C4-2B (cell line): ENCODE data around the gene PDXP.

Experiments used
- ZFX ChIP-seq: fragments of 450-650 bp; IDR thresholded peaks from 2 replicates; pipeline ENCODE4 v1.6.1; 2017
- TF ChIP-seq, protein P1 (sequence below): fragments of 450-650 bp; conservative IDR thresholded peaks from 2 replicates; pipeline ENCODE4 v1.5.1; 2017; ENCODE audit warnings: mild to moderate bottlenecking

DNA sequence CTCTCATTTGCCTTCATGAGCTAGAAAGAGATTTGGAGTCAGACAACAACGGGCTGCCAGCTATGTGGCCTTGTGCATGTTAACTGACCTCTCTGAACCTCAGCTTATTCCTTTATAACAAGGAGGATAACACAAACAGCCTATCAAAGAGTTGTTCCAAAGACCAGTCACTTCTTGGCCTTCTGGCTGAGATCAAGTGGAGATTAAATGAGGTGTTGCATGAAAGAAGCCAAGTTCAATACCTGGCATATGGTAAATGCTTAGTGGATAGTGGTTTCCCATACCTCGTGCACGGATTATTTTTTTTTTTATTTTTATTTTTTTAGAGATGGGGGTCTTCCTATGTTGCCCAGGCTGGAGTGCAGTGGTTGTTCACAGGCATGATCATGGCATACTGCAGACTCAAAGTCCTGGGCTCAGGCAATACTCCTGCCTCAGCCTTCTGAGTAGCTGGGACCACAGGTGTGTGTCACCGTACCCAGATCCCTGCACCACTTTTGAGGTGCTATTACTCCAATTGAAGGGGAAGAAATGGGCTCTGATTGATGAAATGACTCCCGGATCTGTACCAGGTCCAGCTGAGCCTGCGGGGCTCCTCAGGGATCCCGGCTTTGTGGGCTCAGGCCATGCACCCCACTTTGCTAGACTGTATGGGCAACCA, 21.8 kb downstream of the PDXP start:
- TF ChIP-seq, protein P1, sequence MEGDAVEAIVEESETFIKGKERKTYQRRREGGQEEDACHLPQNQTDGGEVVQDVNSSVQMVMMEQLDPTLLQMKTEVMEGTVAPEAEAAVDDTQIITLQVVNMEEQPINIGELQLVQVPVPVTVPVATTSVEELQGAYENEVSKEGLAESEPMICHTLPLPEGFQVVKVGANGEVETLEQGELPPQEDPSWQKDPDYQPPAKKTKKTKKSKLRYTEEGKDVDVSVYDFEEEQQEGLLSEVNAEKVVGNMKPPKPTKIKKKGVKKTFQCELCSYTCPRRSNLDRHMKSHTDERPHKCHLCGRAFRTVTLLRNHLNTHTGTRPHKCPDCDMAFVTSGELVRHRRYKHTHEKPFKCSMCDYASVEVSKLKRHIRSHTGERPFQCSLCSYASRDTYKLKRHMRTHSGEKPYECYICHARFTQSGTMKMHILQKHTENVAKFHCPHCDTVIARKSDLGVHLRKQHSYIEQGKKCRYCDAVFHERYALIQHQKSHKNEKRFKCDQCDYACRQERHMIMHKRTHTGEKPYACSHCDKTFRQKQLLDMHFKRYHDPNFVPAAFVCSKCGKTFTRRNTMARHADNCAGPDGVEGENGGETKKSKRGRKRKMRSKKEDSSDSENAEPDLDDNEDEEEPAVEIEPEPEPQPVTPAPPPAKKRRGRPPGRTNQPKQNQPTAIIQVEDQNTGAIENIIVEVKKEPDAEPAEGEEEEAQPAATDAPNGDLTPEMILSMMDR: no peak
- TF ChIP-seq ZFX: no peak
